Neural cell (in vitro differentiated cells): ENCODE results near the gene CPPED1. TPM values are rescaled to one million over a fixed set of nuclear protein-coding genes. Genes with fewer than 3 reads are reported as not detected.

Experiments
- H2AFZ ChIP-seq: fragments of 200-600, 300-800 bp; sonication (generic), shearing (Covaris generic); 2 replicates; pipeline ENCODE4 v1.6.0; 2014; ENCODE audit warnings: low read depth, mild to moderate bottlenecking, antibody characterized with exemption, low read length, moderate library complexity
- H3F3A ChIP-seq: fragments of 200-600 bp; shearing (Covaris generic); 2 replicates; pipeline ENCODE4 v1.6.1; 2016; ENCODE audit warnings: mild to moderate bottlenecking, moderate library complexity, mixed read lengths, antibody characterized with exemption, low read length; ENCODE audit not compliant: insufficient read depth, poor library complexity, severe bottlenecking
- H3K27ac ChIP-seq: fragments of 200-600, 300-800 bp; sonication (generic), shearing (Covaris generic); 2 replicates; pipeline ENCODE4 v1.5.1; 2014; ENCODE audit warnings: mild to moderate bottlenecking, low read length, moderate library complexity
- H3K27me3 ChIP-seq: fragments of 300-800, 200-600 bp; sonication (generic), shearing (Covaris generic); 2 replicates; pipeline ENCODE4 v1.6.0; 2014; ENCODE audit warnings: mild to moderate bottlenecking, low read depth, low read length, moderate library complexity; ENCODE audit not compliant: insufficient read depth
- H3K36me3 ChIP-seq: fragments of 300-800, 200-600 bp; sonication (generic), shearing (Covaris generic); 2 replicates; pipeline ENCODE4 v1.5.1; 2014; ENCODE audit warnings: mild to moderate bottlenecking, antibody characterized with exemption, low read length, moderate library complexity; ENCODE audit not compliant: insufficient read depth
- H3K4me2 ChIP-seq: fragments of 300-800, 200-600 bp; sonication (generic), shearing (Covaris generic); 2 replicates; pipeline ENCODE4 v1.6.0; 2014; ENCODE audit warnings: mild to moderate bottlenecking, low read length
- H3K4me3 ChIP-seq: fragments of 300-800, 200-600 bp; sonication (generic), shearing (Covaris generic); 2 replicates; pipeline ENCODE4 v1.5.1; 2014; ENCODE audit warnings: mild to moderate bottlenecking, low read length, moderate library complexity
- H3K79me2 ChIP-seq: fragments of 200-600 bp; shearing (Covaris generic); replicated peaks from 2 replicates; pipeline ENCODE4 v1.6.0; 2014; ENCODE audit warnings: mild to moderate bottlenecking, low read length, moderate library complexity; ENCODE audit not compliant: insufficient read depth
- H3K9ac ChIP-seq: fragments of 300-800, 200-600 bp; sonication (generic), shearing (Covaris generic); 2 replicates; pipeline ENCODE4 v1.6.1; 2016; ENCODE audit warnings: mild to moderate bottlenecking, low read length, mixed read lengths
- H3K9me2 ChIP-seq: fragments of 200-600 bp; shearing (Covaris generic); 2 replicates; pipeline ENCODE4 v1.6.1; 2016; ENCODE audit warnings: mild to moderate bottlenecking, low read length, mixed read lengths; ENCODE audit not compliant: insufficient read depth
- H3K9me3 ChIP-seq: fragments of 200-600, 300-800 bp; sonication (generic), shearing (Covaris generic); 2 replicates; pipeline ENCODE4 v1.6.1; 2016; ENCODE audit warnings: mild to moderate bottlenecking, mixed run types, low read length, moderate library complexity, mixed read lengths
- H4K20me1 ChIP-seq: fragments of 200-600 bp; shearing (Covaris generic); 2 replicates; pipeline ENCODE4 v1.6.1; 2016; ENCODE audit warnings: mild to moderate bottlenecking, mixed run types; ENCODE audit not compliant: insufficient read depth
- EP300 ChIP-seq: fragments of 450-650 bp; conservative IDR thresholded peaks from 2 replicates; pipeline ENCODE4 v1.6.1; 2014; ENCODE audit warnings: antibody characterized with exemption, mild to moderate bottlenecking, moderate library complexity; ENCODE audit not compliant: poor library complexity, severe bottlenecking
- EZH2 ChIP-seq: fragments of 200-600, 300-800 bp; shearing (Covaris generic), sonication (generic); IDR thresholded peaks from 2 replicates; pipeline ENCODE4 v1.6.1; 2014; ENCODE audit warnings: antibody characterized with exemption, low read length, borderline replicate concordance, mild to moderate bottlenecking; ENCODE audit not compliant: insufficient read depth, poor library complexity, severe bottlenecking
- MXI1 ChIP-seq: fragments of 450-650 bp; conservative IDR thresholded peaks from 2 replicates; pipeline ENCODE4 v1.6.1; 2014; ENCODE audit warnings: antibody characterized with exemption, mild to moderate bottlenecking; ENCODE audit not compliant: poor library complexity, severe bottlenecking
- POLR2AphosphoS5 ChIP-seq: IDR thresholded peaks from 2 replicates; pipeline ENCODE4 v1.6.1; 2012
- RAD21 ChIP-seq: fragments of 450-650 bp; conservative IDR thresholded peaks from 2 replicates; pipeline ENCODE4 v1.6.1; 2014; ENCODE audit warnings: antibody characterized with exemption, mild to moderate bottlenecking, moderate library complexity
- REST ChIP-seq: IDR thresholded peaks from 2 replicates; pipeline ENCODE4 v1.6.1; 2012; ENCODE audit warnings: borderline replicate concordance
- SMC3 ChIP-seq: fragments of 450-650 bp; conservative IDR thresholded peaks from 2 replicates; pipeline ENCODE4 v1.6.1; 2014; ENCODE audit warnings: antibody characterized with exemption, mild to moderate bottlenecking, moderate library complexity; ENCODE audit not compliant: poor library complexity
- TAF1 ChIP-seq: IDR thresholded peaks from 2 replicates; pipeline ENCODE4 v1.6.1; 2012; ENCODE audit warnings: low read depth
- polyA plus RNA-seq: library from polyadenylated mRNA; depleted of rRNA; stranded (reverse); fragments of >200 nt; gene quantifications from 2 replicates; pipeline ENCODE4 v1.2.3, GENCODE V29; 2014
- TF ChIP-seq, protein P1 (sequence below): fragments of 450-650 bp; IDR thresholded peaks from 2 replicates; pipeline ENCODE4 v1.5.1; 2014; ENCODE audit warnings: antibody characterized with exemption, mild to moderate bottlenecking, moderate library complexity; ENCODE audit not compliant: poor library complexity, severe bottlenecking

Gene CPPED1
- polyA plus RNA-seq, 1 donor from 2014 or later: 2.5 TPM

GRCh38 chr16:12780467-12780866 is 23.2 kb downstream of the CPPED1 start:
- H2AFZ ChIP-seq: no peak overlapping the region
- TF ChIP-seq RAD21: no peak
- TF ChIP-seq POLR2AphosphoS5: no peak
- no peak for TF ChIP-seq REST
- TF ChIP-seq MXI1: no peak
- no peak for TF ChIP-seq EZH2
- TF ChIP-seq TAF1: no peak
- TF ChIP-seq, protein P1, sequence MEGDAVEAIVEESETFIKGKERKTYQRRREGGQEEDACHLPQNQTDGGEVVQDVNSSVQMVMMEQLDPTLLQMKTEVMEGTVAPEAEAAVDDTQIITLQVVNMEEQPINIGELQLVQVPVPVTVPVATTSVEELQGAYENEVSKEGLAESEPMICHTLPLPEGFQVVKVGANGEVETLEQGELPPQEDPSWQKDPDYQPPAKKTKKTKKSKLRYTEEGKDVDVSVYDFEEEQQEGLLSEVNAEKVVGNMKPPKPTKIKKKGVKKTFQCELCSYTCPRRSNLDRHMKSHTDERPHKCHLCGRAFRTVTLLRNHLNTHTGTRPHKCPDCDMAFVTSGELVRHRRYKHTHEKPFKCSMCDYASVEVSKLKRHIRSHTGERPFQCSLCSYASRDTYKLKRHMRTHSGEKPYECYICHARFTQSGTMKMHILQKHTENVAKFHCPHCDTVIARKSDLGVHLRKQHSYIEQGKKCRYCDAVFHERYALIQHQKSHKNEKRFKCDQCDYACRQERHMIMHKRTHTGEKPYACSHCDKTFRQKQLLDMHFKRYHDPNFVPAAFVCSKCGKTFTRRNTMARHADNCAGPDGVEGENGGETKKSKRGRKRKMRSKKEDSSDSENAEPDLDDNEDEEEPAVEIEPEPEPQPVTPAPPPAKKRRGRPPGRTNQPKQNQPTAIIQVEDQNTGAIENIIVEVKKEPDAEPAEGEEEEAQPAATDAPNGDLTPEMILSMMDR: no peak
- no peak for TF ChIP-seq EP300
- TF ChIP-seq SMC3: no peak
- no peaks in the 10 kb centered on the region for H3K9me2 ChIP-seq
- no peaks in the 10 kb centered on the region for H3F3A ChIP-seq
- no peaks in the 10 kb centered on the region for H3K36me3 ChIP-seq
- H3K9ac ChIP-seq: no peak overlapping the region
- H3K79me2 ChIP-seq: no peaks in the 10 kb centered on the region
- no peaks in the 10 kb centered on the region for H3K9me3 ChIP-seq
- H3K27ac ChIP-seq: no peak overlapping the region
- no peak overlapping the region for H3K4me2 ChIP-seq
- H4K20me1 ChIP-seq: no peaks in the 10 kb centered on the region
- no peaks in the 10 kb centered on the region for H3K27me3 ChIP-seq
- no peak overlapping the region for H3K4me3 ChIP-seq

DNA sequence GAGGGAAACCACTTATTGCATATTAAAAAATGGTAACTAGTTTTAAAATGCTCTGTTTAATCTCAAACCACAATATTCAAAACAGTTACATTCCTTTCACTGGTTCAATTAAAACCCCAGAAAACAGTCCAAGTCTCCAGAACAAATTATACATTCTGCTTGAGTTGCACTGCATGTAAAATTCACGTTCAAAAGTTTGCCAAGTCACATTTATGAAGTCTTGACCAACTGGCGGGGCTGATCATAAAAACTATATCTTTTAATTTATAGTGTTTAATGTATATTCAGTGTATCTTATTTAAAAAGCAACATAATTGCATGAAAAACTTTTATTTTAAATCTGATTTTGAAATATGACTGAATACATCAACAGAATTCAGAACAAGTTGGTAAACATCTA is 25.0 kb downstream of the CPPED1 start:
- H3K4me2 ChIP-seq: no peak overlapping the region
- H3K9me2 ChIP-seq: no peaks in the 10 kb centered on the region
- no peaks in the 10 kb centered on the region for H3F3A ChIP-seq
- H3K79me2 ChIP-seq: no peaks in the 10 kb centered on the region
- H4K20me1 ChIP-seq: no peaks in the 10 kb centered on the region
- no peak overlapping the region for H3K4me3 ChIP-seq
- no peak for TF ChIP-seq MXI1
- no peak for TF ChIP-seq RAD21
- TF ChIP-seq EP300: no peak
- no peak for TF ChIP-seq SMC3
- TF ChIP-seq, protein P1: no peak
- no peak for TF ChIP-seq POLR2AphosphoS5
- H2AFZ ChIP-seq: no peak overlapping the region
- H3K27ac ChIP-seq: no peak overlapping the region
- H3K9ac ChIP-seq: no peak overlapping the region
- H3K27me3 ChIP-seq: no peaks in the 10 kb centered on the region
- no peaks in the 10 kb centered on the region for H3K9me3 ChIP-seq
- no peaks in the 10 kb centered on the region for H3K36me3 ChIP-seq
